ENCODE data around the gene AADACL2. TPM values are rescaled to one million over a fixed set of nuclear protein-coding genes. Genes with fewer than 3 reads are reported as not detected.

Gene AADACL2, protein sequence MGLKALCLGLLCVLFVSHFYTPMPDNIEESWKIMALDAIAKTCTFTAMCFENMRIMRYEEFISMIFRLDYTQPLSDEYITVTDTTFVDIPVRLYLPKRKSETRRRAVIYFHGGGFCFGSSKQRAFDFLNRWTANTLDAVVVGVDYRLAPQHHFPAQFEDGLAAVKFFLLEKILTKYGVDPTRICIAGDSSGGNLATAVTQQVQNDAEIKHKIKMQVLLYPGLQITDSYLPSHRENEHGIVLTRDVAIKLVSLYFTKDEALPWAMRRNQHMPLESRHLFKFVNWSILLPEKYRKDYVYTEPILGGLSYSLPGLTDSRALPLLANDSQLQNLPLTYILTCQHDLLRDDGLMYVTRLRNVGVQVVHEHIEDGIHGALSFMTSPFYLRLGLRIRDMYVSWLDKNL
- not detected in 2 replicates for polyA plus RNA-seq (2012; rRNA removed)
- polyA plus RNA-seq (2012; cell fraction: cytosol; rRNA removed) = not detected in 2 replicates
- polyA plus RNA-seq (2012; cell fraction: nucleus; rRNA removed) = not detected in 2 replicates

DNA sequence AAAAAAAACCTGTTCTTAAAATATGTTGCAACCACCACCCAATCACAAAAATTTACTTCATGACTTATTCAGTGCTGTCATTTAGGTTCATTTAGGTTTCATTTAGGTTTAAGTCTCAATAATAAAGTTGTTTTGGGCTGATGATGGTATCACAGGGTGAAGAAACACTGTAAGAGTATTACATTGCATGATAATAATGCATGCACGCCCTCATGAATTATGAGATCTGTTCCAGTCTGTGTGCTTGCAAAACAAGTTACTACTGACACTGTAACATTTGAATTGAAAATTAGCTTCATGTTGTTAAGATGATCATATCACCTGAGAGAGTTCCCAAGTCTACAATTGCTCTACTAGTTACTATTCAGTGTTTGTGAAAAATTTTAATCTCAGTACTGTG is at the start of gene AADACL2:
Gene AADACL2, plus strand, starts transcription at position 315 of the 400 bp plus-strand sequence. CDS start 109 bp downstream, outside the sequence.
- TF ChIP-seq, protein P1, sequence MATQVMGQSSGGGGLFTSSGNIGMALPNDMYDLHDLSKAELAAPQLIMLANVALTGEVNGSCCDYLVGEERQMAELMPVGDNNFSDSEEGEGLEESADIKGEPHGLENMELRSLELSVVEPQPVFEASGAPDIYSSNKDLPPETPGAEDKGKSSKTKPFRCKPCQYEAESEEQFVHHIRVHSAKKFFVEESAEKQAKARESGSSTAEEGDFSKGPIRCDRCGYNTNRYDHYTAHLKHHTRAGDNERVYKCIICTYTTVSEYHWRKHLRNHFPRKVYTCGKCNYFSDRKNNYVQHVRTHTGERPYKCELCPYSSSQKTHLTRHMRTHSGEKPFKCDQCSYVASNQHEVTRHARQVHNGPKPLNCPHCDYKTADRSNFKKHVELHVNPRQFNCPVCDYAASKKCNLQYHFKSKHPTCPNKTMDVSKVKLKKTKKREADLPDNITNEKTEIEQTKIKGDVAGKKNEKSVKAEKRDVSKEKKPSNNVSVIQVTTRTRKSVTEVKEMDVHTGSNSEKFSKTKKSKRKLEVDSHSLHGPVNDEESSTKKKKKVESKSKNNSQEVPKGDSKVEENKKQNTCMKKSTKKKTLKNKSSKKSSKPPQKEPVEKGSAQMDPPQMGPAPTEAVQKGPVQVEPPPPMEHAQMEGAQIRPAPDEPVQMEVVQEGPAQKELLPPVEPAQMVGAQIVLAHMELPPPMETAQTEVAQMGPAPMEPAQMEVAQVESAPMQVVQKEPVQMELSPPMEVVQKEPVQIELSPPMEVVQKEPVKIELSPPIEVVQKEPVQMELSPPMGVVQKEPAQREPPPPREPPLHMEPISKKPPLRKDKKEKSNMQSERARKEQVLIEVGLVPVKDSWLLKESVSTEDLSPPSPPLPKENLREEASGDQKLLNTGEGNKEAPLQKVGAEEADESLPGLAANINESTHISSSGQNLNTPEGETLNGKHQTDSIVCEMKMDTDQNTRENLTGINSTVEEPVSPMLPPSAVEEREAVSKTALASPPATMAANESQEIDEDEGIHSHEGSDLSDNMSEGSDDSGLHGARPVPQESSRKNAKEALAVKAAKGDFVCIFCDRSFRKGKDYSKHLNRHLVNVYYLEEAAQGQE (IDR thresholded peaks at IDR 0.05; ENCODE audit: low read depth, low read length) = no peak
- TF ChIP-seq RCOR1 (IDR thresholded peaks at IDR 0.05; ENCODE audit: low read length) = no peak
- Histone ChIP-seq H3K9me3 (no peaks in the 10 kb centered on the region), H3F3A (replicated peaks; ENCODE audit: insufficient read depth) (no peaks in the 10 kb centered on the region), H3K79me2 (ENCODE audit: insufficient read depth) (no peaks in the 10 kb centered on the region), H3K4me3 (ENCODE audit: low read depth in 2 of 2, low read length in 1 of 2) (no peak within 1 kb of the TSS), H3K27me3 (ENCODE audit: insufficient read depth) (no peaks in the 10 kb centered on the region), H4K20me1 (ENCODE audit: insufficient read depth) (no peaks in the 10 kb centered on the region), H3K36me3 (replicated peaks in 1 of 2; ENCODE audit: control insufficient read depth in 1 of 2, insufficient read depth in 2 of 2, low read length in 1 of 2) (peaks cover 0 to 11% of the 10 kb centered on the region in 2 experiments), H3K4me2 (no peak within 1 kb of the TSS), H3K4me1 (ENCODE audit: control insufficient read depth in 1 of 2, insufficient read depth in 2 of 2, low read depth in 1 of 2, low read length in 1 of 2) (no peaks in the 10 kb centered on the region), H2AFZ (ENCODE audit: low read depth) (no peak within 1 kb of the TSS; the same call in 1 of the 2 replicates), H3K27ac (ENCODE audit: low read depth in 2 of 2, low read length in 1 of 2) (no peak within 1 kb of the TSS), H3K9me2 (no peaks in the 10 kb centered on the region), H3K9ac (no peak within 1 kb of the TSS)
- DNase-seq = no peak
- CTCF ChIA-PET = no interaction called here
- POLR2A ChIA-PET = no interaction called here
- WGBS (ENCODE audit: low lambda C conversion rate) = 43% methylated on average over 1 of the region's 1 CpG

DNA sequence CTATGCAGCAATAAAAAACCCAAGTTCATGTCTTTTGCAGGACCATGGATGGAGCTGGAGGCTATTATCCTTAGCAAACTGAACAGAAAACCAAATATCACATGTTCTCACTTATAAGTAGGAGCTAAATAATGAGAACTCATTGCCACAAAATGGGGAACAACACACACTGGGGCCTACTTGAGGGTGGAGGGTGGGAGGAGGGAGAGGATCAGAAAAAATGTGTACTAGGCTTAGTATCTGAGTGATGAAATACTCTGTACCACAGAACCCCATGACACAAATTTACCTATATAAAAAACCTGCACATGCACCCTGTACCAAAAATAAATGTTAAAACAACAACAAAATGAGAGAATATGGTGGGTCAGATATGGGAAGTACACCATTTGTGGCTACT is 49.6 kb upstream of the AADACL2 start:
- CTCF ChIA-PET = no interaction called here
- Histone ChIP-seq H3K4me2 (no peak overlapping the region), H3K4me3 (ENCODE audit: low read depth in 2 of 2, low read length in 1 of 2) (no peak overlapping the region), H4K20me1 (ENCODE audit: insufficient read depth) (no peaks in the 10 kb centered on the region), H3K9me2 (no peaks in the 10 kb centered on the region), H3K9ac (no peak overlapping the region), H2AFZ (ENCODE audit: low read depth) (no peak overlapping the region), H3K27me3 (ENCODE audit: insufficient read depth) (no peaks in the 10 kb centered on the region), H3F3A (replicated peaks; ENCODE audit: insufficient read depth) (no peaks in the 10 kb centered on the region), H3K27ac (ENCODE audit: low read depth in 2 of 2, low read length in 1 of 2) (no peak overlapping the region), H3K79me2 (ENCODE audit: insufficient read depth) (peaks cover 6% of the 10 kb centered on the region; the same call in 1 of the 2 replicates), H3K4me1 (ENCODE audit: control insufficient read depth in 1 of 2, insufficient read depth in 2 of 2, low read depth in 1 of 2, low read length in 1 of 2) (no peaks in the 10 kb centered on the region), H3K9me3 (no peaks in the 10 kb centered on the region; the same call in 1 of the 2 replicates), H3K36me3 (replicated peaks in 1 of 2; ENCODE audit: control insufficient read depth in 1 of 2, insufficient read depth in 2 of 2, low read length in 1 of 2) (no peaks in the 10 kb centered on the region)
- POLR2A ChIA-PET = no interaction called here
- DNase-seq = no peak
- TF ChIP-seq, protein P2, sequence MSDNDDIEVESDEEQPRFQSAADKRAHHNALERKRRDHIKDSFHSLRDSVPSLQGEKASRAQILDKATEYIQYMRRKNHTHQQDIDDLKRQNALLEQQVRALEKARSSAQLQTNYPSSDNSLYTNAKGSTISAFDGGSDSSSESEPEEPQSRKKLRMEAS (IDR thresholded peaks at IDR 0.05; ENCODE audit: low read depth) = no peak
- TF ChIP-seq TCF12 (IDR thresholded peaks at IDR 0.05) (no peak), ELF1 (IDR thresholded peaks at IDR 0.05) (no peak), GATA2 (CRISPR knock-in tag; IDR thresholded peaks at IDR 0.05) (no peak), MXI1 (IDR thresholded peaks at IDR 0.05; ENCODE audit: low read depth, low read length) (no peak), YY1 (IDR thresholded peaks at IDR 0.05; ENCODE audit: low read depth) (no peak), GABPA (IDR thresholded peaks at IDR 0.05; ENCODE audit: low read depth) (no peak), RXRA (IDR thresholded peaks at IDR 0.05; ENCODE audit: borderline replicate concordance, low read depth) (no peak), RCOR1 (IDR thresholded peaks at IDR 0.05; ENCODE audit: low read length) (no peak), NFIC (IDR thresholded peaks at IDR 0.05; ENCODE audit: borderline replicate concordance) (no peak), FOXJ3 (CRISPR knock-in tag; IDR thresholded peaks at IDR 0.05) (no peak), SMC3 (IDR thresholded peaks at IDR 0.05; ENCODE audit: low read depth, low read length) (no peak)
- TF ChIP-seq, protein P3, sequence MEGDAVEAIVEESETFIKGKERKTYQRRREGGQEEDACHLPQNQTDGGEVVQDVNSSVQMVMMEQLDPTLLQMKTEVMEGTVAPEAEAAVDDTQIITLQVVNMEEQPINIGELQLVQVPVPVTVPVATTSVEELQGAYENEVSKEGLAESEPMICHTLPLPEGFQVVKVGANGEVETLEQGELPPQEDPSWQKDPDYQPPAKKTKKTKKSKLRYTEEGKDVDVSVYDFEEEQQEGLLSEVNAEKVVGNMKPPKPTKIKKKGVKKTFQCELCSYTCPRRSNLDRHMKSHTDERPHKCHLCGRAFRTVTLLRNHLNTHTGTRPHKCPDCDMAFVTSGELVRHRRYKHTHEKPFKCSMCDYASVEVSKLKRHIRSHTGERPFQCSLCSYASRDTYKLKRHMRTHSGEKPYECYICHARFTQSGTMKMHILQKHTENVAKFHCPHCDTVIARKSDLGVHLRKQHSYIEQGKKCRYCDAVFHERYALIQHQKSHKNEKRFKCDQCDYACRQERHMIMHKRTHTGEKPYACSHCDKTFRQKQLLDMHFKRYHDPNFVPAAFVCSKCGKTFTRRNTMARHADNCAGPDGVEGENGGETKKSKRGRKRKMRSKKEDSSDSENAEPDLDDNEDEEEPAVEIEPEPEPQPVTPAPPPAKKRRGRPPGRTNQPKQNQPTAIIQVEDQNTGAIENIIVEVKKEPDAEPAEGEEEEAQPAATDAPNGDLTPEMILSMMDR (IDR thresholded peaks at IDR 0.05) = no peak
- TF ChIP-seq, protein P4, sequence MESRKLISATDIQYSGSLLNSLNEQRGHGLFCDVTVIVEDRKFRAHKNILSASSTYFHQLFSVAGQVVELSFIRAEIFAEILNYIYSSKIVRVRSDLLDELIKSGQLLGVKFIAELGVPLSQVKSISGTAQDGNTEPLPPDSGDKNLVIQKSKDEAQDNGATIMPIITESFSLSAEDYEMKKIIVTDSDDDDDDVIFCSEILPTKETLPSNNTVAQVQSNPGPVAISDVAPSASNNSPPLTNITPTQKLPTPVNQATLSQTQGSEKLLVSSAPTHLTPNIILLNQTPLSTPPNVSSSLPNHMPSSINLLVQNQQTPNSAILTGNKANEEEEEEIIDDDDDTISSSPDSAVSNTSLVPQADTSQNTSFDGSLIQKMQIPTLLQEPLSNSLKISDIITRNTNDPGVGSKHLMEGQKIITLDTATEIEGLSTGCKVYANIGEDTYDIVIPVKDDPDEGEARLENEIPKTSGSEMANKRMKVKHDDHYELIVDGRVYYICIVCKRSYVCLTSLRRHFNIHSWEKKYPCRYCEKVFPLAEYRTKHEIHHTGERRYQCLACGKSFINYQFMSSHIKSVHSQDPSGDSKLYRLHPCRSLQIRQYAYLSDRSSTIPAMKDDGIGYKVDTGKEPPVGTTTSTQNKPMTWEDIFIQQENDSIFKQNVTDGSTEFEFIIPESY (IDR thresholded peaks at IDR 0.05; ENCODE audit: borderline replicate concordance, low read depth) = no peak
- TF ChIP-seq, protein P1 (IDR thresholded peaks at IDR 0.05; ENCODE audit: low read depth, low read length) = no peak
